ENCODE results near the gene IMMP2L.

GRCh38 chr7:110870926-110871325 is 691.4 kb downstream of the IMMP2L start:
- TF ChIP-seq, protein P1, sequence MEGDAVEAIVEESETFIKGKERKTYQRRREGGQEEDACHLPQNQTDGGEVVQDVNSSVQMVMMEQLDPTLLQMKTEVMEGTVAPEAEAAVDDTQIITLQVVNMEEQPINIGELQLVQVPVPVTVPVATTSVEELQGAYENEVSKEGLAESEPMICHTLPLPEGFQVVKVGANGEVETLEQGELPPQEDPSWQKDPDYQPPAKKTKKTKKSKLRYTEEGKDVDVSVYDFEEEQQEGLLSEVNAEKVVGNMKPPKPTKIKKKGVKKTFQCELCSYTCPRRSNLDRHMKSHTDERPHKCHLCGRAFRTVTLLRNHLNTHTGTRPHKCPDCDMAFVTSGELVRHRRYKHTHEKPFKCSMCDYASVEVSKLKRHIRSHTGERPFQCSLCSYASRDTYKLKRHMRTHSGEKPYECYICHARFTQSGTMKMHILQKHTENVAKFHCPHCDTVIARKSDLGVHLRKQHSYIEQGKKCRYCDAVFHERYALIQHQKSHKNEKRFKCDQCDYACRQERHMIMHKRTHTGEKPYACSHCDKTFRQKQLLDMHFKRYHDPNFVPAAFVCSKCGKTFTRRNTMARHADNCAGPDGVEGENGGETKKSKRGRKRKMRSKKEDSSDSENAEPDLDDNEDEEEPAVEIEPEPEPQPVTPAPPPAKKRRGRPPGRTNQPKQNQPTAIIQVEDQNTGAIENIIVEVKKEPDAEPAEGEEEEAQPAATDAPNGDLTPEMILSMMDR (IDR thresholded peaks at IDR 0.05): no peak
- TF ChIP-seq POLR2A (IDR thresholded peaks at IDR 0.05): no peak
